Panc1 (cell line): ENCODE data around the gene CEP78. TPM values are rescaled to one million over a fixed set of nuclear protein-coding genes. Genes with fewer than 3 reads are reported as not detected.

Source experiments
- ATAC-seq: fragments of 200-7000 bp; cut with Tn5 transposase; 2 replicates; pipeline ENCODE4 v1.9.1; 2020; ENCODE audit warnings: mild to moderate bottlenecking, moderate library complexity
- BruUV-seq: library from RNA; stranded (reverse); fragments of 400-500 nt; replicated peaks from 2 replicates; lab custom pipeline; 2021; lab: Mats Ljungman, UMichigan
- CTCF ChIA-PET: fragments of 300-600 bp; sonication (Branson Sonifier 250); formaldehyde crosslinking; loops from one replicate; lab custom pipeline; 2022; ENCODE audit warnings: antibody characterized with exemption; lab: Charles Lee
- POLR2A ChIA-PET: fragments of 300-600 bp; sonication (Branson Sonifier 250); formaldehyde crosslinking; loops from one replicate; lab custom pipeline; 2022; ENCODE audit warnings: antibody characterized with exemption; lab: Charles Lee
- DNase-seq: peaks from one replicate; pipeline ENCODE4 v3.0.0-alpha.2; 2010; ENCODE audit warnings: low read depth, low spot score
- H3K27ac ChIP-seq: 2 replicates; pipeline ENCODE4 v1.5.1; 2011; ENCODE audit warnings: mild to moderate bottlenecking, low read length, inconsistent platforms
- H3K27me3 ChIP-seq: fragments of 200-500 bp; sonication (Bioruptor generic); 2 replicates; pipeline ENCODE4 v1.6.0; 2014; ENCODE audit warnings: low read length, inconsistent platforms; ENCODE audit not compliant: control insufficient read depth, insufficient read depth
- H3K36me3 ChIP-seq: fragments of 200-500 bp; sonication (Bioruptor generic); 2 replicates; pipeline ENCODE4 v1.5.1; 2014; ENCODE audit warnings: inconsistent platforms, mild to moderate bottlenecking, low read length, moderate library complexity; ENCODE audit not compliant: control insufficient read depth, insufficient read depth
- H3K4me1 ChIP-seq: 2 replicates; pipeline ENCODE4 v1.5.1; 2011; ENCODE audit warnings: inconsistent platforms, mild to moderate bottlenecking, low read length, moderate library complexity; ENCODE audit not compliant: control insufficient read depth, insufficient read depth
- H3K4me3 ChIP-seq, 2 experiments: 2 replicates each; pipeline ENCODE4 v1.5.1; 2011 to 2012; ENCODE audit warnings: low read depth in 2 of 2, low read length in 2 of 2, mild to moderate bottlenecking in 2 of 2, inconsistent platforms in 1 of 2, moderate library complexity in 1 of 2
- H3K9me3 ChIP-seq: fragments of 200-500 bp; sonication (Bioruptor generic); 2 replicates; pipeline ENCODE4 v1.5.1; 2014; ENCODE audit warnings: low read depth, mild to moderate bottlenecking, inconsistent platforms, low read length, moderate library complexity; ENCODE audit not compliant: control insufficient read depth, insufficient read depth
- POLR2AphosphoS5 ChIP-seq: IDR thresholded peaks from 2 replicates; pipeline ENCODE4 v1.6.1; 2012; ENCODE audit warnings: mild to moderate bottlenecking, low read depth, low read length, moderate library complexity
- SIN3A ChIP-seq: IDR thresholded peaks from 2 replicates; pipeline ENCODE4 v1.6.1; 2012; ENCODE audit warnings: low read depth, mild to moderate bottlenecking, low read length, moderate library complexity, borderline replicate concordance; ENCODE audit not compliant: insufficient read depth
- TCF7L2 ChIP-seq: IDR thresholded peaks from 2 replicates; pipeline ENCODE4 v1.6.1; 2011; ENCODE audit warnings: mild to moderate bottlenecking, low read depth, low read length, inconsistent platforms
- in situ Hi-C: cut with HindIII; loops from 2 replicates; pipeline ENCODE4 v1.10.0; 2016; ENCODE audit warnings: low sequenced_read_pairs, low pct_unique_long_range_greater_than_20kb
- intact Hi-C: fragments of 100-400 bp; cut with micrococcal nuclease; formaldehyde crosslinking; loops from one replicate; pipeline ENCODE4 v1.10.0; 2022; ENCODE audit not compliant: unreplicated experiment
- total RNA-seq: library from RNA; stranded (reverse); gene quantifications from one replicate; pipeline ENCODE4 v1.2.1, GENCODE V29; 2021; ENCODE audit not compliant: unreplicated experiment
- TF ChIP-seq, protein P1 (sequence below): fragments of 450-650 bp; IDR thresholded peaks from 2 replicates; pipeline ENCODE4 v1.5.1; 2017; ENCODE audit warnings: mild to moderate bottlenecking
- TF ChIP-seq, protein P2 (sequence below), 2 experiments: IDR thresholded peaks; 2 replicates each; pipeline ENCODE4 v1.6.1; 2011 to 2012; ENCODE audit warnings: low read depth in 2 of 2, control low read depth in 1 of 2, low read length in 1 of 2, mild to moderate bottlenecking in 1 of 2, moderate library complexity in 1 of 2; ENCODE audit not compliant: insufficient read depth in 1 of 2

The CEP78 gene
- total RNA-seq, 1 experiment from 2014 or later, result 25.2 TPM

DNA sequence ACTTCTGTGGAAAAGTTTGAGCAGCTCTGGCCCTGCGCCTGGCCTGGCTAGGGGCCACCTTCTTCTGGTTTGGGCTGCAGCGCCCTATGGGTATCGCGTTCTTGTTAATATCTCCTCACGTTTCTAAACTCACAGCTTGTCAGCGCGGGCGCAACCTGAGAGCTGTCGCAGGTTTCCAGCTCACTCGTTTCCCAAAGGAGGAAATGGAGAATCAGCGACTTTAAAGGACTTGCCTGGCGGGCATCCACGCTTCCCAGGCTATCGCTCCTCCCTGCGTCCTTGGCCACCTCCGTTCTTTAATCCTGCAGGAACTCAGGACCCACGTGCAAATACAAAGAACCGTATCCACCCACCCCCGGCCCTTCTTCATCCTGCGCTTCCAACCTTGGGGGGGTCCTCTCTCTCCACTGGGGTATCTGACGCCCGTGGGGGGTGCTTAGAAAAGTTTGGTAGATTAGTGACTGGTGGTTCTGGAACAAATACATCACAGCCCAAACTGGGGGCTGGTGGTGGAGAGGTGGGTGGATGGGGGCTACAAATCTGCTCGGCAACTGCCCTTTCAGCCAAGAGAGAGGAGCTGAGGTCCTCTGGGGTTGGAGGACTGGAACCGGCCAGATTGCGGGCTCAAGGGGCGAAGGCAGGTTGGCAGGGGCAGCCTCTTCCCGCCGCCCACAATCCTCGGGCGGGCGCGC lies 60.5 kb downstream of the CEP78 start:
- CTCF ChIA-PET, result interaction anchor here (0.7 kb wide), 1 partner anchor 32 kb away, joined by 7 read pairs; no protein-coding TSS in a partner anchor
- peaks cover 10% of the 10 kb centered on the region for H3K36me3 ChIP-seq
- POLR2A ChIA-PET, result interaction anchor here (0.6 to 0.7 kb wide), 3 partner anchors 10 to 434 kb away, joined by 3 to 8 read pairs (median 4); no protein-coding TSS in a partner anchor
- in situ Hi-C loops (no loop called here), intact Hi-C loops (no loop called here)
- peaks cover 6% of the 10 kb centered on the region; the same call in 1 of the 2 replicates for H3K4me1 ChIP-seq
- 0 out of 2 replicates have a peak, but pooled peaks have one; percentile 23 for ATAC-seq
- H3K4me3 ChIP-seq, result peak overlapping the region; percentile 76 to 77
- H3K27ac ChIP-seq, result peak overlapping the region; percentile 94
- no peak for DNase-seq
- TF ChIP-seq, protein P1, sequence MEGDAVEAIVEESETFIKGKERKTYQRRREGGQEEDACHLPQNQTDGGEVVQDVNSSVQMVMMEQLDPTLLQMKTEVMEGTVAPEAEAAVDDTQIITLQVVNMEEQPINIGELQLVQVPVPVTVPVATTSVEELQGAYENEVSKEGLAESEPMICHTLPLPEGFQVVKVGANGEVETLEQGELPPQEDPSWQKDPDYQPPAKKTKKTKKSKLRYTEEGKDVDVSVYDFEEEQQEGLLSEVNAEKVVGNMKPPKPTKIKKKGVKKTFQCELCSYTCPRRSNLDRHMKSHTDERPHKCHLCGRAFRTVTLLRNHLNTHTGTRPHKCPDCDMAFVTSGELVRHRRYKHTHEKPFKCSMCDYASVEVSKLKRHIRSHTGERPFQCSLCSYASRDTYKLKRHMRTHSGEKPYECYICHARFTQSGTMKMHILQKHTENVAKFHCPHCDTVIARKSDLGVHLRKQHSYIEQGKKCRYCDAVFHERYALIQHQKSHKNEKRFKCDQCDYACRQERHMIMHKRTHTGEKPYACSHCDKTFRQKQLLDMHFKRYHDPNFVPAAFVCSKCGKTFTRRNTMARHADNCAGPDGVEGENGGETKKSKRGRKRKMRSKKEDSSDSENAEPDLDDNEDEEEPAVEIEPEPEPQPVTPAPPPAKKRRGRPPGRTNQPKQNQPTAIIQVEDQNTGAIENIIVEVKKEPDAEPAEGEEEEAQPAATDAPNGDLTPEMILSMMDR, result no peak
- TF ChIP-seq, protein P2, sequence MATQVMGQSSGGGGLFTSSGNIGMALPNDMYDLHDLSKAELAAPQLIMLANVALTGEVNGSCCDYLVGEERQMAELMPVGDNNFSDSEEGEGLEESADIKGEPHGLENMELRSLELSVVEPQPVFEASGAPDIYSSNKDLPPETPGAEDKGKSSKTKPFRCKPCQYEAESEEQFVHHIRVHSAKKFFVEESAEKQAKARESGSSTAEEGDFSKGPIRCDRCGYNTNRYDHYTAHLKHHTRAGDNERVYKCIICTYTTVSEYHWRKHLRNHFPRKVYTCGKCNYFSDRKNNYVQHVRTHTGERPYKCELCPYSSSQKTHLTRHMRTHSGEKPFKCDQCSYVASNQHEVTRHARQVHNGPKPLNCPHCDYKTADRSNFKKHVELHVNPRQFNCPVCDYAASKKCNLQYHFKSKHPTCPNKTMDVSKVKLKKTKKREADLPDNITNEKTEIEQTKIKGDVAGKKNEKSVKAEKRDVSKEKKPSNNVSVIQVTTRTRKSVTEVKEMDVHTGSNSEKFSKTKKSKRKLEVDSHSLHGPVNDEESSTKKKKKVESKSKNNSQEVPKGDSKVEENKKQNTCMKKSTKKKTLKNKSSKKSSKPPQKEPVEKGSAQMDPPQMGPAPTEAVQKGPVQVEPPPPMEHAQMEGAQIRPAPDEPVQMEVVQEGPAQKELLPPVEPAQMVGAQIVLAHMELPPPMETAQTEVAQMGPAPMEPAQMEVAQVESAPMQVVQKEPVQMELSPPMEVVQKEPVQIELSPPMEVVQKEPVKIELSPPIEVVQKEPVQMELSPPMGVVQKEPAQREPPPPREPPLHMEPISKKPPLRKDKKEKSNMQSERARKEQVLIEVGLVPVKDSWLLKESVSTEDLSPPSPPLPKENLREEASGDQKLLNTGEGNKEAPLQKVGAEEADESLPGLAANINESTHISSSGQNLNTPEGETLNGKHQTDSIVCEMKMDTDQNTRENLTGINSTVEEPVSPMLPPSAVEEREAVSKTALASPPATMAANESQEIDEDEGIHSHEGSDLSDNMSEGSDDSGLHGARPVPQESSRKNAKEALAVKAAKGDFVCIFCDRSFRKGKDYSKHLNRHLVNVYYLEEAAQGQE (IDR thresholded peaks at IDR 0.05; ENCODE audit: insufficient read depth in 1 of 2, low read depth in 2 of 2, low read length in 1 of 2), result no peak
- H3K9me3 ChIP-seq, result no peaks in the 10 kb centered on the region
- no peaks in the 10 kb centered on the region for H3K27me3 ChIP-seq
- no TSS peak for BruUV-seq

DNA sequence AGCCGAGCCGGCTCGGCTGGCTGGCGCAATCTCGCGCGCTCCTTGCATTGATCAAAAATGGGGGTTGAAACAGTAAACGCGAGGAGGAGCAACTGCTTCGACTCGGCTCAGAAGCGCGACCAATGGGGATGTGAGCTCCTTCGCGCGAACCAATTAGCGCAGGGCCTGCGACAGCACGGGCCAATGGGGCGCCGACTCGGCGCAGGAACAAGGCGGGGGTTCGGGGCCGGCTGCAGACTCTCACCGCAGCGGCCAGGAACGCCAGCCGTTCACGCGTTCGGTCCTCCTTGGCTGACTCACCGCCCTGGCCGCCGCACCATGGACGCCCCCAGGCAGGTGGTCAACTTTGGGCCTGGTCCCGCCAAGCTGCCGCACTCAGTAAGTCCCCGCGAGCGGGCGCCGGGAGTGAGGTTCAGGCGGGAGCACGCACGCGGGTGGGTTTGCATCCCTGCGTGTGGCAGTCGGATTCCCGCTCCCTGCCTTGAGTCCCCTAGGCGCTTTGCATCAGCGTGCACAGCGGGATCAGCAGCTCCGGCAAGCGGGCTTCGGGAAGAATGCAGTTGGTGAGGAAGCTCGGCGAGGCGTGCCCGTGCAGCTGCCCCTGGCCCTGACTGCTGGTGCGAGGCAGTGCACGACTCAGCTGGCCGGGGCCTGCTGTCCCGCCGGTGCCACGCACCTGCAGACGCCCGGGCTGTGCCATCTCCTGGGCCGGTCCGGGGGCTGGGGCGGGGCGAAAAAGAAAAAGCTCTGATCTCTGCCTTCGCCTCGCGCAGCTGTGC lies 61.2 kb downstream of the CEP78 start, which contains the start of gene PSAT1:
PSAT1 (plus strand) TSS at position 233 of the 779 bp plus-strand sequence; CDS start at position 319, 86 bp downstream.
- in situ Hi-C loops, result no loop called here
- TF ChIP-seq TCF7L2 (0 out of 2 replicates have a peak, but pooled peaks have one; percentile 10), POLR2AphosphoS5 (peak; percentile 52; the same call in 1 of the 2 replicates), SIN3A (no peak)
- TF ChIP-seq, protein P2 (IDR thresholded peaks at IDR 0.05; ENCODE audit: insufficient read depth in 1 of 2, low read depth in 2 of 2, low read length in 1 of 2), result no peak
- TF ChIP-seq, protein P1, result no peak
- Histone ChIP-seq H3K27ac (peak within 1 kb of the TSS; percentile 94), H3K36me3 (peaks cover 16% of the 10 kb centered on the region), H3K4me3 (peak within 1 kb of the TSS; percentile 76 to 77), H3K27me3 (no peaks in the 10 kb centered on the region), H3K4me1 (peaks cover 6% of the 10 kb centered on the region; the same call in 1 of the 2 replicates), H3K9me3 (no peaks in the 10 kb centered on the region)
- peak; percentile 99 for ATAC-seq
- BruUV-seq, result no TSS peak
- ChIA-PET POLR2A (interaction anchor here (0.7 kb wide), 1 partner anchor 44 kb away, joined by 8 read pairs; no protein-coding TSS in a partner anchor), CTCF (interaction anchor here (0.7 kb wide), 1 partner anchor 33 kb away, joined by 7 read pairs; no protein-coding TSS in a partner anchor)
- intact Hi-C loops, result no loop called here
- DNase-seq, result peak; percentile 69
